K562 (cell line): ENCODE results near the gene RAB31. TPM values are rescaled to one million over a fixed set of nuclear protein-coding genes. Genes with fewer than 3 reads are reported as not detected.
A peak's percentile ranks its signal among the peaks of the same experiment; 100 is the strongest.

Experiments
- POU5F1 ChIP-seq: fragments of 150-350 bp; IDR thresholded peaks from 2 replicates; pipeline ENCODE4 v1.6.1; 2014; ENCODE audit warnings: borderline replicate concordance, low read length, low read depth, mild to moderate bottlenecking; ENCODE audit not compliant: partially characterized antibody
- PTRF ChIP-seq: fragments of 450-650 bp; IDR thresholded peaks from 2 replicates; pipeline ENCODE4 v1.6.1; 2016; ENCODE audit warnings: mild to moderate bottlenecking, missing genetic modification characterization, missing compliant biosample characterization
- ZBTB40 ChIP-seq, 2 experiments: fragments of 450-650 bp in 1 of 2; sonication (generic) in 1 of 2; formaldehyde crosslinking in 1 of 2; IDR thresholded peaks; 2 replicates each; pipeline versions ENCODE4 v1.7.1 to v1.9.0; 2016 to 2022; ENCODE audit warnings: inconsistent platforms in 1 of 2, mild to moderate bottlenecking in 1 of 2, missing genetic modification reagents in 1 of 2
- ZNF184 ChIP-seq: sonication (generic); formaldehyde crosslinking; IDR thresholded peaks from 2 replicates; pipeline ENCODE4 v1.5.0; 2020; ENCODE audit warnings: missing genetic modification reagents
- polyA plus RNA-seq, 8 experiments: library from polyadenylated mRNA; depleted of rRNA in 4 of 8; stranded (reverse) in 5 of 8; unstranded in 3 of 8; fragments of >200 nt; fragmentation: Nextera tagmentation in 2 of 8; fragmentation: Illumina TruSeq in 1 of 8; extraction: Ambion mirVana in 2 of 8; extraction: Trizol in 1 of 8; gene quantifications; 2 replicates each; pipeline versions ENCODE4 v1.2.1 to v1.2.3, GENCODE V29; 2011 to 2014; ENCODE audit warnings: inconsistent platforms in 1 of 8, missing spikeins in 1 of 8
- total RNA-seq, 7 experiments: library from RNA; depleted of rRNA in 6 of 7; stranded (reverse); fragments of >200 nt in 6 of 7; fragmentation: Illumina TruSeq in 2 of 7; extraction: Trizol in 2 of 7; gene quantifications; 2 replicates each; pipeline versions ENCODE4 v1.2.1 to v1.2.3, GENCODE V29; 2011 to 2021; ENCODE audit warnings: low replicate concordance in 1 of 7
- TF ChIP-seq, protein P1 (sequence below): fragments of 250-450 bp; sonication (Bioruptor Pico); IDR thresholded peaks from 2 replicates; pipeline ENCODE4 v1.5.0; 2021; ENCODE audit warnings: mild to moderate bottlenecking, borderline replicate concordance
- TF ChIP-seq, protein P2 (sequence below), 2 experiments: fragments of 450-650 bp; IDR thresholded peaks; 2 replicates each; pipeline ENCODE4 v1.6.1; 2016; ENCODE audit warnings: mild to moderate bottlenecking in 2 of 2, borderline replicate concordance in 1 of 2, low read depth in 1 of 2, moderate library complexity in 1 of 2

Gene RAB31
- total and polyA plus RNA-seq, 9 of the 15 experiments (the other 6 are each of a cell fraction or from before 2014, with no cell fraction given): 20.7 to 70.4 (median 41.3) TPM

DNA sequence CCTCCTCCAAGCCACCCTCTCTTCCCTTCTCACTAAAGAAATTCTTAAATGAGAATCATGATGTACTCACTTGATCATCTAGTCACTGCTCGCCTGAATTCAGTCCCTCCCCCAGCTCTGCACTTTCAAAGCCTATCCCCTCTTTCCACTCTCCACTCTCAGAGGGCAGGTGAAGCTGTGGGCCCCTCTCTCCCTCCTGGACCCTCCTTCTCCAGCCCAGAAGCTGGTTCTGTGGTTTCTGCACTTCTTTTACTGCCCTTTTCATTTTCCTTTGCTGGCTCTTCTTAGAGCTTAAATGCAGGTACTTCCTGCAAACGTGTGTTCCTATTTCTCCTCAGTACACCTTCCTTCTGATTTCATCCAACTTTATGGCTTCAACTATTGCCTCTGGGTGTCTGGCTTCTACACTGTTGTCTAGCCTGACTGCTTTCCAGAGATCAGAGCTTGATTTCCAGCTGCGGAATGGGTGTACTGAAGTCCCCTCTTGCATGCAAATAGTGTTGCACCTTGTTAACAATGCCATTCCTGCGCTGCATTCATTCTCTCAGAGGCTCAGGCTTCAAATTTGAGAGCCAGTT, 162.4 kb downstream of the RAB31 start (continued):
- no peak for TF ChIP-seq ZBTB40 (IDR thresholded peaks at IDR 0.05)
- no peak for TF ChIP-seq ZBTB40 (CRISPR knock-in tag; IDR thresholded peaks at IDR 0.05)
- TF ChIP-seq ZNF184 (CRISPR knock-in tag): no peak
- TF ChIP-seq, protein P1, sequence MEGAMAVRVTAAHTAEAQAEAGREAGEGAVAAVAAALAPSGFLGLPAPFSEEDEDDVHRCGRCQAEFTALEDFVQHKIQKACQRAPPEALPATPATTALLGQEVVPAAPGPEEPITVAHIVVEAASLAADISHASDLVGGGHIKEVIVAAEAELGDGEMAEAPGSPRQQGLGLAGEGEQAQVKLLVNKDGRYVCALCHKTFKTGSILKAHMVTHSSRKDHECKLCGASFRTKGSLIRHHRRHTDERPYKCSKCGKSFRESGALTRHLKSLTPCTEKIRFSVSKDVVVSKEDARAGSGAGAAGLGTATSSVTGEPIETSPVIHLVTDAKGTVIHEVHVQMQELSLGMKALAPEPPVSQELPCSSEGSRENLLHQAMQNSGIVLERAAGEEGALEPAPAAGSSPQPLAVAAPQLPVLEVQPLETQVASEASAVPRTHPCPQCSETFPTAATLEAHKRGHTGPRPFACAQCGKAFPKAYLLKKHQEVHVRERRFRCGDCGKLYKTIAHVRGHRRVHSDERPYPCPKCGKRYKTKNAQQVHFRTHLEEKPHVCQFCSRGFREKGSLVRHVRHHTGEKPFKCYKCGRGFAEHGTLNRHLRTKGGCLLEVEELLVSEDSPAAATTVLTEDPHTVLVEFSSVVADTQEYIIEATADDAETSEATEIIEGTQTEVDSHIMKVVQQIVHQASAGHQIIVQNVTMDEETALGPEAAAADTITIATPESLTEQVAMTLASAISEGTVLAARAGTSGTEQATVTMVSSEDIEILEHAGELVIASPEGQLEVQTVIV (CRISPR knock-in tag): no peak
- peak; percentile 33; the same call in 1 of the 2 replicates for TF ChIP-seq PTRF
- TF ChIP-seq, protein P2, sequence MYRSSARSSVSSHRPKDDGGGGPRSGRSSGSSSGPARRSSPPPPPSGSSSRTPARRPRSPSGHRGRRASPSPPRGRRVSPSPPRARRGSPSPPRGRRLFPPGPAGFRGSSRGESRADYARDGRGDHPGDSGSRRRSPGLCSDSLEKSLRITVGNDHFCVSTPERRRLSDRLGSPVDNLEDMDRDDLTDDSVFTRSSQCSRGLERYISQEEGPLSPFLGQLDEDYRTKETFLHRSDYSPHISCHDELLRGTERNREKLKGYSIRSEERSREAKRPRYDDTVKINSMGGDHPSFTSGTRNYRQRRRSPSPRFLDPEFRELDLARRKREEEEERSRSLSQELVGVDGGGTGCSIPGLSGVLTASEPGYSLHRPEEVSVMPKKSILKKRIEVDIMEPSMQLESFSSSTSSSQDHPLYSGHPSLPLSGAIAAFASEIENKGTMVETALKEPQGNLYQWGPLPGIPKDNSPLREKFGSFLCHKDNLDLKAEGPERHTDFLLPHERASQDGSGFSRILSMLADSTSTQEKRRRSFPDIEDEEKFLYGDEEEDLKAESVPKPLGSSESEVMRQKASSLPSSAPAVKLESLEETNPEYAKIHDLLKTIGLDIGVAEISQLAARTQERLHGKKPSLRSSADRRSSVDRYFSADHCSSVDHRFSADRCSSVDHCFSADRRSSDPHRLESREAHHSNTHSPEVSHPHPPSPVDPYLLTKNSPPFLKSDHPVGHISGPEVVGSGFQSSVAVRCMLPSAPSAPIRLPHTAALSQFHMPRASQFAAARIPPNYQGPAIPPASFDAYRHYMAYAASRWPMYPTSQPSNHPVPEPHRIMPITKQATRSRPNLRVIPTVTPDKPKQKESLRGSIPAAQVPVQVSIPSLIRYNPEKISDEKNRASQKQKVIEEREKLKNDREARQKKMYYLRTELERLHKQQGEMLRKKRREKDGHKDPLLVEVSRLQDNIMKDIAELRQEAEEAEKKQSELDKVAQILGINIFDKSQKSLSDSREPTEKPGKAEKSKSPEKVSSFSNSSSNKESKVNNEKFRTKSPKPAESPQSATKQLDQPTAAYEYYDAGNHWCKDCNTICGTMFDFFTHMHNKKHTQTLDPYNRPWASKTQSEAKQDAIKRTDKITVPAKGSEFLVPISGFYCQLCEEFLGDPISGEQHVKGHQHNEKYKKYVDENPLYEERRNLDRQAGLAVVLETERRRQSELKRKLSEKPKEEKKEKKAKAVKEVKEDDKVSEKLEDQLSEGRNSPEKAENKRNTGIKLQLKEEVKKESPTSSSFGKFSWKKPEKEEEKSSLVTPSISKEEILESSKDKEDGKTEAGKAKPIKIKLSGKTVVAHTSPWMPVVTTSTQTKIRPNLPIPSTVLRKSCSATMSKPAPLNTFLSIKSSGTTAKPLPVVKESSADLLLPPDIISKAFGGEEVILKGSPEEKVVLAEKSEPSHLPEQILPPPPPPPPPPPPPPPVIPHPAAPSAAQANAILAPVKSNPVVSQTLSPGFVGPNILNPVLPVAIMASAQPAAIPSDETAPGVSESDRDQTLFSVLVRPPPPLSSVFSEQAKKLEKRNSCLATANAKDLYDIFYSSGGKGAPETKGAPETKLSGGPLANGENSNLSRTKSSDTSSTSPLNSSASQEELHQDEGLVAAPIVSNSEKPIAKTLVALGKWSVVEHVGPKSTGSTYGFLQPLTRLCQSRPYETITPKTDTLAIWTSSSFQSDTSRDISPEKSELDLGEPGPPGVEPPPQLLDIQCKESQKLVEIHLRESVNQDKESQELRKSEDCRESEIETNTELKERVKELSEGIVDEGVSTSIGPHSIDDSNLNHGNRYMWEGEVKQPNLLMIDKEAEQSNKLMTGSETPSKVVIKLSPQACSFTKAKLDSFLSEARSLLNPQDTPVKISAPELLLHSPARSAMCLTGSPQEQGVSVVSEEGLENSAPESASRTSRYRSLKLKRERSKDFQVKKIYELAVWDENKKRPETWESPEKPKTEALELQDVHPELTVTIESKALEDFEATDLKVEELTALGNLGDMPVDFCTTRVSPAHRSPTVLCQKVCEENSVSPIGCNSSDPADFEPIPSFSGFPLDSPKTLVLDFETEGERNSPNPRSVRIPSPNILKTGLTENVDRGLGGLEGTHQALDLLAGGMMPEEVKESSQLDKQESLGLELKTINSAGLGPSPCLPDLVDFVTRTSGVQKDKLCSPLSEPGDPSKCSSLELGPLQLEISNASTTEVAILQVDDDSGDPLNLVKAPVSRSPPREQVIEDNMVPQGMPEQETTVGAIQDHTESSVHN (IDR thresholded peaks at IDR 0.05; ENCODE audit: borderline replicate concordance in 1 of 2, low read depth in 1 of 2): no peak
- TF ChIP-seq POU5F1: no peak
